HG03442 (cell line): Measurements from ENCODE around the gene KRTAP2-3.
"Not testable (repeated sequence)": the region's sequence is repeated elsewhere in the genome, so short reads cannot be mapped to it uniquely, and the experiment has no call there.

Experiments
- ATAC-seq: cut with Tn5 transposase; IDR thresholded peaks from one replicate; pipeline ENCODE4 v1.9.1; 2021; ENCODE audit warnings: mild to moderate bottlenecking, moderate library complexity; ENCODE audit not compliant: unreplicated experiment

Gene KRTAP2-3

GRCh38 chr17:41060052-41060604, at the start of gene KRTAP2-3:
Gene KRTAP2-3 (minus strand): TSS chr17:41060114. CDS start chr17:41060050, 64 bp downstream.
- ATAC-seq, result no peak

GRCh38 chr17:41108728-41109386, 48.9 kb upstream of the KRTAP2-3 start:
- ATAC-seq, result not testable (repeated sequence)

GRCh38 chr17:41107941-41108450, 48.1 kb upstream of the KRTAP2-3 start:
- no peak for ATAC-seq

- not testable (repeated sequence) for ATAC-seq
These were observed 45.4 kb upstream of the KRTAP2-3 start, which contains the start of gene KRTAP4-9 for GRCh38 chr17:41105347-41105746. Gene KRTAP4-9 (plus strand): TSS chr17:41105389. CDS start chr17:41105389, 0 bp downstream.

GRCh38 chr17:41104386-41105038, 44.6 kb upstream of the KRTAP2-3 start:
- not testable (repeated sequence) for ATAC-seq

GRCh38 chr17:41103896-41104295, 44.0 kb upstream of the KRTAP2-3 start:
- ATAC-seq, result no peak

- ATAC-seq, result no peak
These were observed 41.8 kb upstream of the KRTAP2-3 start, which contains the start of gene KRTAP4-16 for GRCh38 chr17:41101586-41102259. Gene KRTAP4-16 (minus strand): TSS chr17:41102209. CDS start chr17:41102209, 0 bp downstream.

- not testable (repeated sequence) for ATAC-seq
These were observed 40.0 kb upstream of the KRTAP2-3 start for GRCh38 chr17:41099682-41100480.

GRCh38 chr17:41098481-41098880, 38.6 kb upstream of the KRTAP2-3 start:
- no peak for ATAC-seq

GRCh38 chr17:41098042-41098441, 38.1 kb upstream of the KRTAP2-3 start, which contains the start of gene KRTAP4-8:
Gene KRTAP4-8 (minus strand): TSS chr17:41098142. CDS start chr17:41098084, 58 bp downstream.
- no peak for ATAC-seq

- ATAC-seq, result no peak
These were observed 36.1 kb upstream of the KRTAP2-3 start for GRCh38 chr17:41096055-41096454.

GRCh38 chr17:41088760-41089352, 28.9 kb upstream of the KRTAP2-3 start:
- ATAC-seq, result not testable (repeated sequence)

- ATAC-seq, result not testable (repeated sequence)
These were observed 24.4 kb upstream of the KRTAP2-3 start, which contains the start of gene KRTAP4-7 for GRCh38 chr17:41084100-41084856. Gene KRTAP4-7 (plus strand): TSS chr17:41084150. CDS start chr17:41084207, 57 bp downstream.

GRCh38 chr17:41083427-41083826, 23.5 kb upstream of the KRTAP2-3 start:
- not testable (repeated sequence) for ATAC-seq

- ATAC-seq, result no peak
These were observed 22.7 kb upstream of the KRTAP2-3 start for GRCh38 chr17:41082626-41083025.

- no peak for ATAC-seq
These were observed 16.9 kb upstream of the KRTAP2-3 start for GRCh38 chr17:41076788-41077187.

GRCh38 chr17:41073676-41074075, 13.8 kb upstream of the KRTAP2-3 start:
- no peak for ATAC-seq

- ATAC-seq, result no peak
These were observed 11.9 kb upstream of the KRTAP2-3 start for GRCh38 chr17:41071606-41072360.
